H1 (cell line): ENCODE data around the gene PCGF3.

ENCODE experiments used
- CBX8 ChIP-seq: fragments of 300-800, 300-1000 bp; sonication (generic); IDR thresholded peaks from 2 replicates; pipeline ENCODE4 v1.7.1; 2016; ENCODE audit warnings: low read depth, low read length, borderline replicate concordance
- CTCF ChIP-seq, 3 experiments: IDR thresholded peaks; 1 replicate in 2 of 3; 2 replicates in 1 of 3; pipeline versions ENCODE4 v1.5.1 to v1.6.1; 2011; ENCODE audit warnings: low read length in 3 of 3, mild to moderate bottlenecking in 3 of 3, inconsistent platforms in 2 of 3, low read depth in 1 of 3, moderate library complexity in 1 of 3; ENCODE audit not compliant: insufficient read depth in 1 of 3; ENCODE audit errors: control extremely low read depth in 1 of 3
- EP300 ChIP-seq, 2 experiments: IDR thresholded peaks; 1 replicate in 1 of 2; 2 replicates in 1 of 2; pipeline ENCODE4 v1.6.1; 2011 to 2012; ENCODE audit warnings: low read depth in 2 of 2, low read length in 2 of 2, mild to moderate bottlenecking in 2 of 2, borderline replicate concordance in 1 of 2, inconsistent platforms in 1 of 2, moderate library complexity in 1 of 2
- EZH2 ChIP-seq: fragments of 200-600 bp; sonication (generic); IDR thresholded peaks from 2 replicates; pipeline ENCODE4 v1.7.1; 2012; ENCODE audit warnings: low read depth, mild to moderate bottlenecking, moderate library complexity, low read length, inconsistent platforms; ENCODE audit not compliant: severe bottlenecking
- HDAC2 ChIP-seq, 2 experiments: fragments of 300-600 bp in 1 of 2; sonication (generic) in 1 of 2; IDR thresholded peaks; 2 replicates each; pipeline ENCODE4 v1.6.1; 2011 to 2012; ENCODE audit warnings: low read depth in 2 of 2, low read length in 2 of 2, mild to moderate bottlenecking in 2 of 2, moderate library complexity in 2 of 2, borderline replicate concordance in 1 of 2, inconsistent platforms in 1 of 2
- HDAC6 ChIP-seq: IDR thresholded peaks from one replicate; pipeline ENCODE4 v1.7.1; 2012; ENCODE audit warnings: low read depth, mild to moderate bottlenecking, inconsistent platforms, low read length, moderate library complexity
- POLR2A ChIP-seq, 2 experiments: IDR thresholded peaks; 1 replicate in 1 of 2; 2 replicates in 1 of 2; pipeline ENCODE4 v1.6.1; 2011; ENCODE audit warnings: low read depth in 2 of 2, low read length in 2 of 2, mild to moderate bottlenecking in 2 of 2; ENCODE audit errors: control extremely low read depth in 1 of 2
- POLR2AphosphoS5 ChIP-seq: IDR thresholded peaks from 2 replicates; pipeline ENCODE4 v1.6.1; 2011; ENCODE audit warnings: low read depth, low read length
- RAD21 ChIP-seq, 2 experiments: IDR thresholded peaks in 1 of 2; conservative IDR thresholded peaks in 1 of 2; 2 replicates each; pipeline ENCODE4 v1.6.1; 2011; ENCODE audit warnings: low read depth in 2 of 2, low read length in 2 of 2, improper control_type of control experiment in 1 of 2, inconsistent platforms in 1 of 2, mild to moderate bottlenecking in 1 of 2, moderate library complexity in 1 of 2
- SIN3A ChIP-seq, 2 experiments: IDR thresholded peaks in 1 of 2; conservative IDR thresholded peaks in 1 of 2; 2 replicates each; pipeline ENCODE4 v1.6.1; 2011 to 2012; ENCODE audit warnings: low read length in 2 of 2, improper control_type of control experiment in 1 of 2, low read depth in 1 of 2, mild to moderate bottlenecking in 1 of 2
- SIRT6 ChIP-seq: IDR thresholded peaks from one replicate; pipeline ENCODE4 v1.7.1; 2012; ENCODE audit warnings: low read length, inconsistent platforms
- SRF ChIP-seq: IDR thresholded peaks from 2 replicates; pipeline ENCODE4 v1.6.1; 2011; ENCODE audit warnings: mild to moderate bottlenecking, low read depth, low read length, moderate library complexity
- TCF12 ChIP-seq: IDR thresholded peaks from 2 replicates; pipeline ENCODE4 v1.6.1; 2011; ENCODE audit warnings: low read depth, mild to moderate bottlenecking, low read length
- ZNF274 ChIP-seq: IDR thresholded peaks from 2 replicates; pipeline ENCODE4 v1.7.0; 2012; ENCODE audit warnings: low read length, borderline replicate concordance; ENCODE audit errors: extremely low read depth

DNA sequence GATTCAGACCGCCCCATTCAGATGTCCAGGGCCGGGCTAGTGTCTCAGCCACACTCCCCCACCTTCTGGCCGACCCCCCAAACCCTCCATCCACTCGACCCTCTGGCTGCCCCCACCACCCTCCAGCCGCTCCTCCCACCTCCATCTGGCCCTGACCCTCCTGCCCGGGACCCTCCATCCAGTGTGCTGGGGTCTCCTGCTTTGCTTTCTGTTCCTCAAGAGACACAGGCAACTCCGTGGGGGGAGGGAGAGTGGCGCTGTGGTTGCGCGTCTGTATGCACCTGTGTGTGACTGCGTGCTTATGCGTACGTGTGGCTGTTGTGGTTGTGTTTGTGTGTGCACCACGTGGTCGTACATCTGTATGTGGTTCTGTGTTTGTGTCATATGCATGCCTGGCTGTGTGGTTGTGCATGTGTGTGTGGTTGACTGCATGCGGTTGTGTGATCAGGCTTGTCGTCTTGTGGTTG lies 87.0 kb downstream of the PCGF3 start:
- no peak for TF ChIP-seq HDAC2 (IDR thresholded peaks at IDR 0.05; ENCODE audit: borderline replicate concordance in 1 of 2, low read depth in 2 of 2, low read length in 2 of 2)
- no peak for TF ChIP-seq CTCF (IDR thresholded peaks at IDR 0.05; ENCODE audit: control extremely low read depth in 1 of 3, insufficient read depth in 1 of 3, low read depth in 1 of 3, low read length in 3 of 3)
- no peak for TF ChIP-seq SIRT6
- TF ChIP-seq TCF12 = no peak
- no peak for TF ChIP-seq EZH2
- no peak for TF ChIP-seq POLR2AphosphoS5
- no peak for TF ChIP-seq POLR2A (IDR thresholded peaks at IDR 0.05; ENCODE audit: control extremely low read depth in 1 of 2, low read depth in 2 of 2, low read length in 2 of 2)
- TF ChIP-seq HDAC6 = no peak
- no peak for TF ChIP-seq ZNF274
- no peak for TF ChIP-seq RAD21 (IDR thresholded peaks at IDR 0.05 in 1 of 2, conservative IDR thresholded peaks at IDR 0.05 in 1 of 2; ENCODE audit: low read depth in 2 of 2, low read length in 2 of 2)
- TF ChIP-seq SRF = no peak
- TF ChIP-seq CBX8 = no peak
- no peak for TF ChIP-seq EP300 (IDR thresholded peaks at IDR 0.05; ENCODE audit: borderline replicate concordance in 1 of 2, low read depth in 2 of 2, low read length in 2 of 2)
- TF ChIP-seq SIN3A (conservative IDR thresholded peaks at IDR 0.05 in 1 of 2, IDR thresholded peaks at IDR 0.05 in 1 of 2; ENCODE audit: low read depth in 1 of 2, low read length in 2 of 2) = no peak
